Karpas-422 (cell line): ENCODE data around the gene R3HCC1L. TPM values are rescaled to one million over a fixed set of nuclear protein-coding genes. Genes with fewer than 3 reads are reported as not detected.

ENCODE experiments used
- DNase-seq: peaks from one replicate; pipeline ENCODE4 v3.0.0-alpha.2; 2015
- H2AFZ ChIP-seq: fragments of 200-600 bp; sonication (generic); 2 replicates; pipeline ENCODE4 v1.6.1; 2014; ENCODE audit warnings: antibody characterized with exemption, low read length, mixed read lengths
- H3K27ac ChIP-seq: fragments of 200-600 bp; sonication (generic); 2 replicates; pipeline ENCODE4 v1.5.1; 2014; ENCODE audit warnings: mild to moderate bottlenecking, low read length, moderate library complexity
- H3K27me3 ChIP-seq: fragments of 200-600 bp; sonication (generic); 2 replicates; pipeline ENCODE4 v1.6.1; 2014; ENCODE audit warnings: low read length, mixed read lengths
- H3K36me3 ChIP-seq: fragments of 200-600 bp; sonication (generic); 2 replicates; pipeline ENCODE4 v1.6.1; 2014; ENCODE audit warnings: low read length, mixed read lengths; ENCODE audit not compliant: insufficient read depth
- H3K4me1 ChIP-seq: fragments of 200-600 bp; sonication (generic); 2 replicates; pipeline ENCODE4 v1.6.1; 2014; ENCODE audit warnings: mild to moderate bottlenecking, low read length, mixed read lengths
- H3K4me2 ChIP-seq: fragments of 200-600 bp; sonication (generic); 2 replicates; pipeline ENCODE4 v1.6.1; 2014; ENCODE audit warnings: low read length, low read depth, mild to moderate bottlenecking; ENCODE audit not compliant: poor library complexity, severe bottlenecking
- H3K4me3 ChIP-seq: fragments of 200-600 bp; sonication (generic); 2 replicates; pipeline ENCODE4 v1.5.1; 2014; ENCODE audit warnings: mild to moderate bottlenecking, antibody characterized with exemption, low read length, mixed read lengths
- H3K79me2 ChIP-seq: fragments of 200-600 bp; sonication (generic); 2 replicates; pipeline ENCODE4 v1.6.1; 2014; ENCODE audit warnings: mild to moderate bottlenecking, low read length, mixed read lengths
- H3K9ac ChIP-seq: fragments of 200-600 bp; sonication (generic); 2 replicates; pipeline ENCODE4 v1.6.0; 2014; ENCODE audit warnings: low read length
- H3K9me2 ChIP-seq: fragments of 200-600 bp; sonication (generic), shearing (Covaris generic); replicated peaks from 2 replicates; pipeline ENCODE4 v1.6.0; 2014; ENCODE audit warnings: mild to moderate bottlenecking, low read length, moderate library complexity; ENCODE audit not compliant: insufficient read depth
- H3K9me3 ChIP-seq: fragments of 300-700, 200-600 bp; sonication (generic); 2 replicates; pipeline ENCODE4 v1.6.1; 2014; ENCODE audit warnings: low read length, mixed read lengths
- H4K20me1 ChIP-seq: fragments of 200-600 bp; sonication (generic); 2 replicates; pipeline ENCODE4 v1.6.1; 2014; ENCODE audit warnings: mild to moderate bottlenecking, antibody characterized with exemption, low read length, low read depth; ENCODE audit not compliant: insufficient read depth
- total RNA-seq: library from RNA; depleted of rRNA; stranded (reverse); fragments of >200 nt; shearing (Covaris generic); gene quantifications from 2 replicates; pipeline ENCODE4 v1.2.3, GENCODE V29; 2014; ENCODE audit warnings: low replicate concordance; rRNA removed

Gene R3HCC1L
- 11.8 and 13.3 TPM in 2 replicates for total RNA-seq

DNA sequence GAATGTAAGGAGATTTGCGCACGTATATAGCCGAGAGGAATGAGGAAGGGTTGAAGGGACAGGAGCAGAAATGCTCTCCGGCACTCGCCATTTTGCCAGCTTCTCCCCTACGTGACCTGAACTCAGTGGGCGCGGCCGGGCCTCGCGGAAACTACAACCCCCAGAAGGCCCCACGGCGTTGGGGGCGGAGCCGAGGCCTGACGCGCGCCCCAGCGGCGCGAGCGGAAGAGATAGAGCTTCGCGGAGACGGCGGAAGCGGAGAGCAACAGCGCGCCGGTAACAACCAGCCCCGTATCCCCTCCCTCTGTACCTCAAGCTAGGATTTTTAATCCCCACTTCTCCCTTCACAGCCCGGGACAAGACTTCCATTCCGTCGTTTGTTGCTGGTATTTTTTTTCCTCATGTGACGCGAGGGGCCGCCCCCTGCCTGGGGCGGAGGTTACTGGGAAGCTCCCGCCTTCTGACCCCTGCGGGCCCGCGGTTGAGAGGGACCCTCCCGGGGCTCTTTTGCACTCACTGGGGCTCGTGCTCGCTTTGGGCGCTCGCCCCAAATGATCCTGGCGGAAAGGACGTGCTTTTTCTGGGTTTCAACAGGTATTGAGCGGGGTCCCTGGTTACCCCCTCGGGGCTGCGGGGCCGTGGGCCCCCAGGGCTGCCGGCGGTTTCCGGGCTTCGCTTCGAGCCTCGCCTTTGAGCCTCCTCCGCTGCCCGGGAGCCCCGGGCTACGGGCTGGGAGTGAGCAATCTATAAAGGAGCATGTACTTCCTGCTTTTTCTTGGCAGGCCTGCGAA lies at the start of gene R3HCC1L:
R3HCC1L (plus strand) TSS at position 227 of the 791 bp plus-strand sequence. CDS start 73,458 bp downstream, outside the sequence.
- Histone ChIP-seq H3K9me3 (no peaks in the 10 kb centered on the region), H4K20me1 (no peaks in the 10 kb centered on the region), H3K9me2 (no peaks in the 10 kb centered on the region), H3K36me3 (no peaks in the 10 kb centered on the region), H3K4me3 (peak within 1 kb of the TSS; percentile 89), H3K27me3 (no peaks in the 10 kb centered on the region), H3K4me1 (peaks cover 33% of the 10 kb centered on the region), H2AFZ (peak within 1 kb of the TSS; percentile 76; the same call in 1 of the 2 replicates), H3K4me2 (peak within 1 kb of the TSS; percentile 84), H3K79me2 (peaks cover 50% of the 10 kb centered on the region), H3K9ac (peak within 1 kb of the TSS; percentile 96), H3K27ac (peak within 1 kb of the TSS; percentile 91)
- peak; percentile 94 for DNase-seq

DNA sequence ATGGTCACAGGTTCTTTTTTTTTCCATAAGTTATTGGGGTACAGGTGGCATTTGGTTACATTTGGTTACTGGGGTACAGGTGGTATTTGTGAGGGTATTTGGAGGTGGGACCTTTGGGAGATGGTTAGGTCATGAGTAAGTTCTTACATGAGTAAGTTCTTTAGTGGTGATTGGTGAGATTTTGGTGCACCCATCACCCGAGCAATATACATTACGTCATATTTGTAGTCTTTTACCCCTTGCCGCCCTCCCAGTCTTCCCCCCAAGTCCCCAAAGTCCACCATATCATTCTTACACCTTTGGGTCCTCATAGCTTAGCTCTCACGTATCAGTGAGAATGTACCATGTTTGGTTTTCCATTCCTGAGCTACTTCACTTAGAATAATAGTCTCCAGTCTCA lies 49.2 kb upstream of the R3HCC1L start:
- Histone ChIP-seq H3K79me2 (no peaks in the 10 kb centered on the region), H3K27ac (no peak overlapping the region), H3K9me2 (no peaks in the 10 kb centered on the region), H3K4me2 (no peak overlapping the region), H3K4me1 (no peaks in the 10 kb centered on the region), H4K20me1 (no peaks in the 10 kb centered on the region), H3K9ac (no peak overlapping the region), H2AFZ (no peak overlapping the region), H3K4me3 (no peak overlapping the region), H3K9me3 (no peaks in the 10 kb centered on the region), H3K36me3 (no peaks in the 10 kb centered on the region), H3K27me3 (no peaks in the 10 kb centered on the region)
- no peak for DNase-seq

DNA sequence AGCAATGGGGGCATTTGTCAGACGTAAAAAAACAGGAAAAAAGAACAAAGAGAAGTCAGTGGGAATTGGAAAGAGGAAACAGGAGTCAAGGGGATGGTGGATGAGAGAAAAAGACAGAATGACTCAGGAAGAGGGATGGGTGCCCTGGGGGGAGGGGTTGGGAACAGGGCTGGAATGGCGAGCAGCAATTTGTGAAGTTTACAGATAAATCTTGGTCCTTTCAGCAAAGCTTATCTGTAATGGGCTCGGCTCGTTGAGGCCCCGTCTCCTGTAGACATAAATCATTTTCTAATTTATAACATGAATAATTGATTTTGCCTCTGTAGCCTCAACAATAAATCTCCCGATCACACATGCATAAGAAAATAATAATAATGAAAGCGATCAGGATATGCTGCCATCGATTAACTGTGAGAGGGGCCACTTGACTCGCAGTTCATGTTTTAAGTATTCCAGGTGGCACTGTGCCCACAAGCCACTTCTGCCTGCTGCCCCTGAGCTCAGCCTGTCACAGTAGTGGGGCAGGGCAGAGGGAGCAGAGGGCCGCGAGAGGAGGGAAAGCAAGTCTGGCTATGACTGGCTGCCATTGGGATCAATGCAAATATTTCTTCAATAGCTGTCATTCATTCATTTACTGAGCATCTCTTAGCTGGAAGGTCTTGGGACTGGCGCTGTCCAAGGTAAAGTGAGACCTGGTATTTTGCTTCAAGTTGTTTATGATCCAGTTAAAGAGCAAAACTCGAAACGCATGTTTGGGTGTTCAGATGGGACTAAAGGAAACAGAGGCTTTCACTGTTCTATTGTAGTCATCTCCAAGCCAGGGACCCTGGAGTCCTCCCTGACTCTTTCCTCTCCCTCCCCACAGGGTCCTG lies 47.4 kb upstream of the R3HCC1L start:
- no peak overlapping the region for H3K4me3 ChIP-seq
- no peaks in the 10 kb centered on the region for H3K36me3 ChIP-seq
- H3K27me3 ChIP-seq = no peaks in the 10 kb centered on the region
- no peaks in the 10 kb centered on the region for H3K4me1 ChIP-seq
- no peaks in the 10 kb centered on the region for H3K9me2 ChIP-seq
- H3K9me3 ChIP-seq = no peaks in the 10 kb centered on the region
- H4K20me1 ChIP-seq = no peaks in the 10 kb centered on the region
- no peak overlapping the region for H3K27ac ChIP-seq
- no peak for DNase-seq
- H2AFZ ChIP-seq = no peak overlapping the region
- H3K9ac ChIP-seq = no peak overlapping the region
- no peaks in the 10 kb centered on the region for H3K79me2 ChIP-seq
- H3K4me2 ChIP-seq = no peak overlapping the region

DNA sequence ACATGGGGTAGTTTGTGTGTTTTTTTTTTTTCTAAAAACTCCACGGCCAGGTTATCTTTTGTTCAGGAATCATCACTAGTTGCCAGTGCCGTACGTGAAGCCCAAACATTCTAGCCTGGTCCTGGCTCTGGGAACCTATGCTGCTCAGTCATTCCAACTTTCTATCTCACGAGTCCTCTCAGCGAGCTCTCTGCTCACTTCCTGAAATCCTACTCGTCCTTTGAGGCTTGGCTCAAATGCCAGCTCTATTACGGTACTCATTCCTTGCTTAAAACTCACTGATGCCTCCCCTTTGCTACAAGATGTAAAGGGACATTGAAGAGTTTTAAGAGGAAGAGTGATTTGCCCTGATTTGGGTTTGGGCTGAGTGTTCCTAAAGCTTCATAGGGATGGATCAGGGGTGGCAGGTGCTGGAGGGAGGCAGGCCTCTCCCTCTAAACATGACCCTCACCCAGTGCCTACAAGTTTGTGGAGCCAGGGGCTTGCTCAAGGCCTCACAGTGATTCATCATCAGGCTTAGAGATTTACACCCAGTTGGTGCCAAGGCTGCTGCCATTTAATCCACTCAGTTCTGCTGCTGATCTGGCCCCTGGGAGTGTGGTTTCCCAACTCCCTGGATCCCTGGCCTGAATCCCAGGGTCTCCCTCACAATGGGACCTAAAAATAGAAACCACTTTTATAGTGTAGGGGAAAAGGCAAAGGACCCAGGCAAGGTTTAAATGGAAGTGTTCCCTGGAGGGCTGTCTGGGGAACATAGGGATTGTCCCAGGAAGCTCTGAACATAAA lies 46.1 kb upstream of the R3HCC1L start:
- H3K9ac ChIP-seq = no peak overlapping the region
- no peaks in the 10 kb centered on the region for H3K36me3 ChIP-seq
- no peak overlapping the region for H2AFZ ChIP-seq
- DNase-seq = no peak
- H4K20me1 ChIP-seq = no peaks in the 10 kb centered on the region
- H3K9me3 ChIP-seq = no peaks in the 10 kb centered on the region
- H3K4me2 ChIP-seq = no peak overlapping the region
- no peaks in the 10 kb centered on the region for H3K79me2 ChIP-seq
- no peaks in the 10 kb centered on the region for H3K4me1 ChIP-seq
- H3K27me3 ChIP-seq = no peaks in the 10 kb centered on the region
- no peaks in the 10 kb centered on the region for H3K9me2 ChIP-seq
- H3K27ac ChIP-seq = no peak overlapping the region
- no peak overlapping the region for H3K4me3 ChIP-seq

DNA sequence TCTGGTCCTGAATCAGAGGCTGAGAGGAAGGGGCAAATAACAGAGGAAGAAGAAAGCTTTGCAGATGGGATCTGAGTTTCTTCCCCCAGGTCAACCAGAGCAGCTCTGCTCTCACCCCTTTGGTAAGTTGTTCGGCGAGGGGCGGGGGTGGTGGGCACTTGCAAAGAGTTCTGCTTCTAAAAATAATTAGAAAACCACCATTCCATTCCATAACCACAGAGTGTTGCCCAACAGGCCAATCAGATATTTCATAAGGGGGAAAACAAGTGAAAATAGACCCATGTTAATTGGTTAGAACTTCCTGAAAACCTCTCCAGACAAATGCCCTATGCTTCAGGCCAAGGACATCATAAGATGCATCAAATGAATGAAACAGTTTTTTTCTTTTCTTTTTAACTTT lies 43.6 kb upstream of the R3HCC1L start:
- Histone ChIP-seq H3K27me3 (no peaks in the 10 kb centered on the region), H2AFZ (no peak overlapping the region), H3K4me2 (no peak overlapping the region)

DNA sequence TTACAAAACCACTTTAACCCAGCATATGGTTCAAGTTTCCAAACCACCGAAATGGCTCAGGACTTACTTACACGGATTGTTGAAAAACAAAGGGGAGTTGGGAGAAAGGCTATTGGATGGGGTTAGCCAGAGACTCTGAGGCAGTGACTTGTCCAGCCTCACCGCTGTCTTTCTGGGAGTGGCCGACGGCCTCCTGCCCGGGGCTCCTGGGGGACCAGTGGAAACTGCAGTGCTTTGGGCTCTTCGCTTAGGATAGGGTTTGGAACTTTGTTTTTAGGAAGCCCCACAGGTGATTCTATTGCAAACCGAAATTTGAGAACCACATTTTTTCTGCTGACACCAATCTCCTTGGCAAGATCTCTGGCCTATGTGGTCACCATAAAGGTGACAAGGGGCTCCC lies 38.1 kb upstream of the R3HCC1L start:
- no peak overlapping the region for H3K4me2 ChIP-seq
- H3K27ac ChIP-seq = no peak overlapping the region
- H3K4me1 ChIP-seq = no peaks in the 10 kb centered on the region
- no peak overlapping the region for H3K4me3 ChIP-seq
- H3K36me3 ChIP-seq = no peaks in the 10 kb centered on the region
- H3K9ac ChIP-seq = no peak overlapping the region
- H3K9me3 ChIP-seq = no peaks in the 10 kb centered on the region
- no peaks in the 10 kb centered on the region for H3K27me3 ChIP-seq
- H4K20me1 ChIP-seq = no peaks in the 10 kb centered on the region
- DNase-seq = no peak
- H3K9me2 ChIP-seq = no peaks in the 10 kb centered on the region
- H3K79me2 ChIP-seq = no peaks in the 10 kb centered on the region
- no peak overlapping the region for H2AFZ ChIP-seq

More for the DNA sequence above, 43.6 kb upstream of the R3HCC1L start:
- no peaks in the 10 kb centered on the region for H3K4me1 ChIP-seq
- DNase-seq = no peak
- H3K36me3 ChIP-seq = no peaks in the 10 kb centered on the region
- no peak overlapping the region for H3K9ac ChIP-seq
- H3K9me3 ChIP-seq = no peaks in the 10 kb centered on the region
- no peaks in the 10 kb centered on the region for H3K9me2 ChIP-seq
- no peaks in the 10 kb centered on the region for H3K79me2 ChIP-seq
- no peaks in the 10 kb centered on the region for H4K20me1 ChIP-seq
- H3K27ac ChIP-seq = no peak overlapping the region
- H3K4me3 ChIP-seq = no peak overlapping the region

DNA sequence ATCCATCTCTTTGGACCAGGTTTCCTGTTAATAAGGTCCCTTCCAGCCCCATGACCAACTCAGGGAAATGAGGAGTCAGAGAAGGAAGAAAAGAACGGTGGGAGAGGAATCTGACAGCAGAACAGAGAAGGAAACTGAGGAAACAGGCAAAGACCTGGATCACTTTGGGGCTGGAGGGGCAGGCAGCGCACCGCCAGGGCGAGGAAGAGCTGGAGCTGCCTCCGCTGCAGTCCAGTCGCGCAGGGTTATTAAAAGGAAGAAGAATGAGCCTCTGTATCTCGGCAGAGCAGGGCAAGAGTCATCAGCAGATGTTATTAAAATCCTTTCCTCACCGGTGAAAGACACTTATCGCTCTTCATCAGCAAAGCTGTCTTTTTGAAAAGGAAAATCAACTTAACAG lies 37.7 kb upstream of the R3HCC1L start:
- no peaks in the 10 kb centered on the region for H4K20me1 ChIP-seq
- no peak overlapping the region for H3K4me3 ChIP-seq
- H3K79me2 ChIP-seq = no peaks in the 10 kb centered on the region
- no peaks in the 10 kb centered on the region for H3K36me3 ChIP-seq
- H3K27ac ChIP-seq = no peak overlapping the region
- H3K27me3 ChIP-seq = no peaks in the 10 kb centered on the region
- DNase-seq = no peak
- H3K4me2 ChIP-seq = no peak overlapping the region
- H2AFZ ChIP-seq = no peak overlapping the region
- H3K9ac ChIP-seq = no peak overlapping the region
- H3K9me3 ChIP-seq = no peaks in the 10 kb centered on the region
- no peaks in the 10 kb centered on the region for H3K4me1 ChIP-seq
- no peaks in the 10 kb centered on the region for H3K9me2 ChIP-seq
